ENCODE data around the gene NANS. TPM values are rescaled to one million over a fixed set of nuclear protein-coding genes. Genes with fewer than 3 reads are reported as not detected.

The NANS gene
- total and polyA plus RNA-seq, 2 of the 13 experiments (the other 11 are each of a cell fraction or from before 2014, with no cell fraction given): 86.9 to 203 TPM

DNA sequence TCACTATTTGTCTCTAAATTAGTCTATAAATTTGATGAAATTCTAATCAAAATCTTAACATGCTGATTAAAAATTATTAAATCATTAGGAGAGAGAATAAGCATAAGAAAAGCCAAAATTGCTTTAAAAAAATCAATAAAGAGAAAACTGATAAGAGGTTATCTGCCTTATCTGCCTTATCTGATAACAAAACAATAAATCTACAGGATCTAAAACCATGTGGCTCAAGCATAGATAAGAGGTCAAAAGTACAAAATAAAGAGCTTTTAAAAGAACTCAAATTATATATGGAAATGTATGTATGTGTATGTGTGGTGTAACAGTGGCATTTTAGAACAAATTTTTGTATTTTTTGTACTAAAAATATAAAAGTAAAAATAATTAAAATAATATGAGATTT, 43.9 kb downstream of the NANS start:
- FAIRE-seq: no peak
- Histone ChIP-seq H3K4me1 (ENCODE audit: insufficient read depth, low read length) (peaks cover 14% of the 10 kb centered on the region), H3K36me3 (replicated peaks in 1 of 2; ENCODE audit: control insufficient read depth in 1 of 2, insufficient read depth in 2 of 2, low read length in 2 of 2) (peaks cover 11 to 46% of the 10 kb centered on the region in 2 experiments; a peak in 4 of 5 replicates), H3K27ac (ENCODE audit: extremely low read length, insufficient read depth, low read length) (no peak overlapping the region), H4K20me1 (ENCODE audit: insufficient read depth, low read length) (no peaks in the 10 kb centered on the region), H3K27me3 (ENCODE audit: control insufficient read depth in 1 of 2, insufficient read depth in 2 of 2, low read length in 2 of 2) (no peaks in the 10 kb centered on the region), H2AFZ (ENCODE audit: low read length) (no peak overlapping the region), H3K9me3 (ENCODE audit: low read length) (no peaks in the 10 kb centered on the region), H3K4me2 (ENCODE audit: low read depth, low read length) (no peak overlapping the region), H3K9ac (ENCODE audit: insufficient read depth, low read depth, low read length) (no peak overlapping the region), H3K79me2 (ENCODE audit: insufficient read depth, low read length) (no peaks in the 10 kb centered on the region), H3K4me3 (replicated peaks in 1 of 3; ENCODE audit: insufficient read depth in 1 of 3, low read depth in 2 of 3, low read length in 3 of 3) (no peak overlapping the region)
- no peak for ATAC-seq
- BruUV-seq (replicated peaks): no TSS peak
- DNase-seq (ENCODE audit: low spot score): no peak
- ChIA-PET POLR2A (no interaction called here), CTCF (ENCODE audit: low intra/inter-chr PET ratio, low total read pairs) (no interaction called here)
- in situ Hi-C loops (cut with HindIII; ENCODE audit: extremely low pct_ligation_motif_present, low pct_unique_long_range_greater_than_20kb): no loop called here
- intact Hi-C loops (cut with micrococcal nuclease; ENCODE audit: unreplicated experiment): no loop called here
- TF ChIP-seq, protein P1, sequence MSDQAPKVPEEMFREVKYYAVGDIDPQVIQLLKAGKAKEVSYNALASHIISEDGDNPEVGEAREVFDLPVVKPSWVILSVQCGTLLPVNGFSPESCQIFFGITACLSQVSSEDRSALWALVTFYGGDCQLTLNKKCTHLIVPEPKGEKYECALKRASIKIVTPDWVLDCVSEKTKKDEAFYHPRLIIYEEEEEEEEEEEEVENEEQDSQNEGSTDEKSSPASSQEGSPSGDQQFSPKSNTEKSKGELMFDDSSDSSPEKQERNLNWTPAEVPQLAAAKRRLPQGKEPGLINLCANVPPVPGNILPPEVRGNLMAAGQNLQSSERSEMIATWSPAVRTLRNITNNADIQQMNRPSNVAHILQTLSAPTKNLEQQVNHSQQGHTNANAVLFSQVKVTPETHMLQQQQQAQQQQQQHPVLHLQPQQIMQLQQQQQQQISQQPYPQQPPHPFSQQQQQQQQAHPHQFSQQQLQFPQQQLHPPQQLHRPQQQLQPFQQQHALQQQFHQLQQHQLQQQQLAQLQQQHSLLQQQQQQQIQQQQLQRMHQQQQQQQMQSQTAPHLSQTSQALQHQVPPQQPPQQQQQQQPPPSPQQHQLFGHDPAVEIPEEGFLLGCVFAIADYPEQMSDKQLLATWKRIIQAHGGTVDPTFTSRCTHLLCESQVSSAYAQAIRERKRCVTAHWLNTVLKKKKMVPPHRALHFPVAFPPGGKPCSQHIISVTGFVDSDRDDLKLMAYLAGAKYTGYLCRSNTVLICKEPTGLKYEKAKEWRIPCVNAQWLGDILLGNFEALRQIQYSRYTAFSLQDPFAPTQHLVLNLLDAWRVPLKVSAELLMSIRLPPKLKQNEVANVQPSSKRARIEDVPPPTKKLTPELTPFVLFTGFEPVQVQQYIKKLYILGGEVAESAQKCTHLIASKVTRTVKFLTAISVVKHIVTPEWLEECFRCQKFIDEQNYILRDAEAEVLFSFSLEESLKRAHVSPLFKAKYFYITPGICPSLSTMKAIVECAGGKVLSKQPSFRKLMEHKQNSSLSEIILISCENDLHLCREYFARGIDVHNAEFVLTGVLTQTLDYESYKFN (CRISPR knock-in tag; conservative IDR thresholded peaks at IDR 0.05): no peak
- TF ChIP-seq DMAP1 (CRISPR knock-in tag; IDR thresholded peaks at IDR 0.05) (no peak), DR1 (CRISPR knock-in tag; IDR thresholded peaks at IDR 0.05) (no peak), NR2F2 (IDR thresholded peaks at IDR 0.05; ENCODE audit: borderline replicate concordance, low read depth) (no peak), NFRKB (IDR thresholded peaks at IDR 0.05) (no peak), ZNF749 (CRISPR knock-in tag; IDR thresholded peaks at IDR 0.05; ENCODE audit: borderline replicate concordance) (no peak), ZNF460 (CRISPR knock-in tag; IDR thresholded peaks at IDR 0.05; ENCODE audit: borderline replicate concordance) (no peak), ZNF562 (CRISPR knock-in tag; IDR thresholded peaks at IDR 0.05; ENCODE audit: borderline replicate concordance) (no peak), ZNF563 (CRISPR knock-in tag; IDR thresholded peaks at IDR 0.05) (no peak), TOE1 (CRISPR knock-in tag; IDR thresholded peaks at IDR 0.05) (no peak)
- TF ChIP-seq, protein P2, sequence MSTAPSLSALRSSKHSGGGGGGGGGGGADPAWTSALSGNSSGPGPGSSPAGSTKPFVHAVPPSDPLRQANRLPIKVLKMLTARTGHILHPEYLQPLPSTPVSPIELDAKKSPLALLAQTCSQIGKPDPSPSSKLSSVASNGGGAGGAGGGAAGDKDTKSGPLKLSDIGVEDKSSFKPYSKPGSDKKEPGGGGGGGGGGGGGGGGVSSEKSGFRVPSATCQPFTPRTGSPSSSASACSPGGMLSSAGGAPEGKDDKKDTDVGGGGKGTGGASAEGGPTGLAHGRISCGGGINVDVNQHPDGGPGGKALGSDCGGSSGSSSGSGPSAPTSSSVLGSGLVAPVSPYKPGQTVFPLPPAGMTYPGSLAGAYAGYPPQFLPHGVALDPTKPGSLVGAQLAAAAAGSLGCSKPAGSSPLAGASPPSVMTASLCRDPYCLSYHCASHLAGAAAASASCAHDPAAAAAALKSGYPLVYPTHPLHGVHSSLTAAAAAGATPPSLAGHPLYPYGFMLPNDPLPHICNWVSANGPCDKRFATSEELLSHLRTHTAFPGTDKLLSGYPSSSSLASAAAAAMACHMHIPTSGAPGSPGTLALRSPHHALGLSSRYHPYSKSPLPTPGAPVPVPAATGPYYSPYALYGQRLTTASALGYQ (CRISPR knock-in tag; IDR thresholded peaks at IDR 0.05): no peak
- TF ChIP-seq, protein P3, sequence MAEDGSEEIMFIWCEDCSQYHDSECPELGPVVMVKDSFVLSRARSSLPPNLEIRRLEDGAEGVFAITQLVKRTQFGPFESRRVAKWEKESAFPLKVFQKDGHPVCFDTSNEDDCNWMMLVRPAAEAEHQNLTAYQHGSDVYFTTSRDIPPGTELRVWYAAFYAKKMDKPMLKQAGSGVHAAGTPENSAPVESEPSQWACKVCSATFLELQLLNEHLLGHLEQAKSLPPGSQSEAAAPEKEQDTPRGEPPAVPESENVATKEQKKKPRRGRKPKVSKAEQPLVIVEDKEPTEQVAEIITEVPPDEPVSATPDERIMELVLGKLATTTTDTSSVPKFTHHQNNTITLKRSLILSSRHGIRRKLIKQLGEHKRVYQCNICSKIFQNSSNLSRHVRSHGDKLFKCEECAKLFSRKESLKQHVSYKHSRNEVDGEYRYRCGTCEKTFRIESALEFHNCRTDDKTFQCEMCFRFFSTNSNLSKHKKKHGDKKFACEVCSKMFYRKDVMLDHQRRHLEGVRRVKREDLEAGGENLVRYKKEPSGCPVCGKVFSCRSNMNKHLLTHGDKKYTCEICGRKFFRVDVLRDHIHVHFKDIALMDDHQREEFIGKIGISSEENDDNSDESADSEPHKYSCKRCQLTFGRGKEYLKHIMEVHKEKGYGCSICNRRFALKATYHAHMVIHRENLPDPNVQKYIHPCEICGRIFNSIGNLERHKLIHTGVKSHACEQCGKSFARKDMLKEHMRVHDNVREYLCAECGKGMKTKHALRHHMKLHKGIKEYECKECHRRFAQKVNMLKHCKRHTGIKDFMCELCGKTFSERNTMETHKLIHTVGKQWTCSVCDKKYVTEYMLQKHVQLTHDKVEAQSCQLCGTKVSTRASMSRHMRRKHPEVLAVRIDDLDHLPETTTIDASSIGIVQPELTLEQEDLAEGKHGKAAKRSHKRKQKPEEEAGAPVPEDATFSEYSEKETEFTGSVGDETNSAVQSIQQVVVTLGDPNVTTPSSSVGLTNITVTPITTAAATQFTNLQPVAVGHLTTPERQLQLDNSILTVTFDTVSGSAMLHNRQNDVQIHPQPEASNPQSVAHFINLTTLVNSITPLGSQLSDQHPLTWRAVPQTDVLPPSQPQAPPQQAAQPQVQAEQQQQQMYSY (CRISPR knock-in tag; IDR thresholded peaks at IDR 0.05): no peak
- TF ChIP-seq, protein P4, sequence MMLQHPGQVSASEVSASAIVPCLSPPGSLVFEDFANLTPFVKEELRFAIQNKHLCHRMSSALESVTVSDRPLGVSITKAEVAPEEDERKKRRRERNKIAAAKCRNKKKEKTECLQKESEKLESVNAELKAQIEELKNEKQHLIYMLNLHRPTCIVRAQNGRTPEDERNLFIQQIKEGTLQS (CRISPR knock-in tag; IDR thresholded peaks at IDR 0.05): no peak
- TF ChIP-seq, protein P5, sequence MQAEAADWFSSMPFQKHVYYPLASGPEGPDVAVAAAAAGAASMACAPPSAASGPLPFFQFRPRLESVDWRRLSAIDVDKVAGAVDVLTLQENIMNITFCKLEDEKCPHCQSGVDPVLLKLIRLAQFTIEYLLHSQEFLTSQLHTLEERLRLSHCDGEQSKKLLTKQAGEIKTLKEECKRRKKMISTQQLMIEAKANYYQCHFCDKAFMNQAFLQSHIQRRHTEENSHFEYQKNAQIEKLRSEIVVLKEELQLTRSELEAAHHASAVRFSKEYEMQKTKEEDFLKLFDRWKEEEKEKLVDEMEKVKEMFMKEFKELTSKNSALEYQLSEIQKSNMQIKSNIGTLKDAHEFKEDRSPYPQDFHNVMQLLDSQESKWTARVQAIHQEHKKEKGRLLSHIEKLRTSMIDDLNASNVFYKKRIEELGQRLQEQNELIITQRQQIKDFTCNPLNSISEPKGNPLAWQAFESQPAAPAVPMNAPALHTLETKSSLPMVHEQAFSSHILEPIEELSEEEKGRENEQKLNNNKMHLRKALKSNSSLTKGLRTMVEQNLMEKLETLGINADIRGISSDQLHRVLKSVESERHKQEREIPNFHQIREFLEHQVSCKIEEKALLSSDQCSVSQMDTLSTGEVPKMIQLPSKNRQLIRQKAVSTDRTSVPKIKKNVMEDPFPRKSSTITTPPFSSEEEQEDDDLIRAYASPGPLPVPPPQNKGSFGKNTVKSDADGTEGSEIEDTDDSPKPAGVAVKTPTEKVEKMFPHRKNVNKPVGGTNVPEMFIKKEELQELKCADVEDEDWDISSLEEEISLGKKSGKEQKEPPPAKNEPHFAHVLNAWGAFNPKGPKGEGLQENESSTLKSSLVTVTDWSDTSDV (CRISPR knock-in tag; IDR thresholded peaks at IDR 0.05): no peak

Data from HepG2 (cell line).